Activated T-helper 9 cell treated with anti-CD3 and anti-CD28 coated beads, Interleukin-2, amount 50 U/mL, for 16 hours (primary cell): Measurements from ENCODE around the gene SHD.
"Not testable (repeated sequence)": the region's sequence is repeated elsewhere in the genome, so short reads cannot be mapped to it uniquely, and the experiment has no call there.

Source experiments
- DNase-seq: peaks from one replicate; pipeline ENCODE4 v3.0.0-alpha.2; 2020; ENCODE audit warnings: low read depth

SHD gene

GRCh38 chr19:4278419-4279266, at the start of gene SHD:
SHD (plus strand) TSS chr19:4279266; CDS start chr19:4280064, 798 bp downstream.
- no peak for DNase-seq

DNA sequence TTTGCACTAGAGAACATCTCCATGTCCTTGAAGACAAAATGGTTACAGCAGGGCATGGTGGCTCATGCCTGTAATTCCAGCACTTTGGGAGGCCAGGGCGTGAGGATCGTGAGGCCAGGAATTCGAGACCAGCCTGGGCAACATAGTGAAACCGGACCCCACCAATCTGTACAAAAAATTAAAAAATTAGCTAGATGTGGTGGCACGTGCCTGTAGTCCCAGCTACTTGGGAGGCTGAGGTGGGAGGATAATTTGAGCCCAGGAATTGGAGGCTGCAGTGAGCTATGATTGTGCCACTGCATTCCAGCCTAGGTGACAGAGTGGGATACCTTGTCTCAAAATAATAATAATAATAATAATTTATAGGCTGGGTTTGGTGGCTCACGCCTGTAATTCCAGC, 48.8 kb upstream of the SHD start:
- not testable (repeated sequence) for DNase-seq

- DNase-seq = not testable (repeated sequence)
Observed at GRCh38 chr19:4231521-4231920, 47.5 kb upstream of the SHD start.

DNA sequence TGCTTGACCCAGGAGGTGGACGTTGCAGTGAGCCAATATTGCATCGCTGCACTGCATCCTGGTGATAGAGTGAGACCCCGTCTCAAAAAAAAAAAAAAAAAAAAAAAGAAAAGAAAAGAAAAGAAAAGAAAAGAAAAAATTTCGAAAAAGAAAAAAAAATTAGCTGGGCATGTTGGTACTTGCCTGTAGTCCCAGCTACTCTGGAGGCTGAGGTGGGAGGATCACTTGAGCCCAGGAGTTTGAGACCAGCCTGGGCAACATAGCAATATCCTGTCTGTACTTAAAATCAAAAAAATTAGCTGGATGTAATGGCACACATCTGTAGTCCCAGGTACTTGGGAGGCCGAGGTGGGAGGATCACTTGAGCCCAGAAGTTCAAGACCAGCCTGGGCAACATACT, 46.9 kb upstream of the SHD start:
- not testable (repeated sequence) for DNase-seq

DNA sequence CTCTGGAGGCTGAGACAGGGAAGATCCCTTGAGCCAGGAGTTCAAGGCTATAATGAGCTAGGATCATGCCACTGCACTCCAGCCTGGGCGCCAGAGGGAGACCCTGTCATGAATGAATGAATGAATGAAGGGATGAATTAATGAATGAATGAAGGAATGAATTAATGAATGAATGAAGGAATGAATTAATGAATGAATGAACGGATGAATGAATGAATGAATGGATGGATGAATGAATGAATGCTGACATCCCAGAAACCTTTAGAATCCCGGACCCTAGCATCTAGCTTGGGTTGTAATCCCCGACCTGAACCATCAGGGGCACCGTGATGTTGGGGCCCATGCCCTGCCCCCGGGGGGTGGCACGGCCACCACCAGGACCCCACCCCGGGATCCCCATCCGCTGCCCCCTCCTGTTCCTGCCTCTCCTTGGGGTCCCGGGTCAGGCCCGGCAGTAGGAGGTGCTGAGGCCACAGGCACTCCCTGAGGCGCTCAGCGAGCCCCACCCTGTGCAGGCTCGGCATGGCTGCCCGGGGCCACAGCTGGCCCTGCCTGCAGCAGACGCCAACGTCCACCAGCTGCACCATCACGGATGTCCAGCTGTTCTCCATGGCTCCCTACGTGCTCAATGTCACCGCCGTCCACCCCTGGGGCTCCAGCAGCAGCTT, 46.3 kb upstream of the SHD start:
- DNase-seq = no peak

- DNase-seq = peak; percentile 55
Observed at GRCh38 chr19:4233282-4233853, 45.7 kb upstream of the SHD start.

DNA sequence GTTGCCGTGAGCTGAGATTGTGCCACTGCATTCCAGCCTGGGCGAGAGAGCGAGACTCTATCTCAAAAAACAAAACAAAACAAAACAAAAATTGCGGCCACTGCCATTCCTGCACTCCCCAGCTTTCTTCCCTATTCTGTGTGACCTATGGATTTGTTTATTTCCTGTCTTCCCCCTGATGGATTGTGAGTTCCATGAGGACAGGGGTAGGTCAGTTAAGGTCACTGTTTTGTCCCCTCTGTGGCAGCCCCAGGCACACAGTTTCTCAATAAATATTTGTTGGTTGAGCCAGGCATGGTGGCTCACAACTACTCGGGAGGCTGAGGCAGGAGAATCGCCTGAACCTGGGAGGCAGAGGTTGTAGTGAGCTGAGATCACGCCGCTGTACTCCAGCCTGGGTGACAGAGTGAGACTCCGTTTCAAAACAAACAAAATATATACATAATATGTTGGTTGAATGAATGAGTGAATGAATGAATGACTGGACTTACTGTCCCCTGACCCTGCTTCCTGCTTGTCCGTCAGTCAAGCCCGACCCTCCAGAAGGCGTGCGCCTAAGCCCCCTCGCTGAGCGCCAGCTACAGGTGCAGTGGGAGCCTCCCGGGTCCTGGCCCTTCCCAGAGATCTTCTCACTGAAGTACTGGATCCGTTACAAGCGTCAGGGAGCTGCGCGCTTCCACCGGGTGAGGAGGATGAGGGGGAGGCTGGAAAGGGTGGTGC, 44.8 kb upstream of the SHD start:
- DNase-seq = no peak

DNA sequence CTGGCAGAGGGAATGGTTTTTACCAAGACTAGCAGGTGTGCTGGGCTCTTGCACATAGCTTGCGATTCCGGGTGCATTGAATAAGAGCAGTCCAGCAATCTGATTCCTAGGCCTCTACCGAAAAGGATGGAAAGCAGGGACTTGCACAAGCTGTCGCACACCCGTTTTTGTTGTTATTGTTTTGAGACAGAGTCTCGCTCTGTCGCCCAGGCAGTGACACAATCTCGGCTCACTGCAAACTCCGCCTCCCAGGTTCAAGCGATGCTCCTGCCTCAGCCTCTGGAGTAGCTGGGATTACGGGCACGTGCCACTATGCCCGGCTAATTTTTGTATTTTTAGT, 44.2 kb upstream of the SHD start:
- no peak for DNase-seq

GRCh38 chr19:4237510-4237909, 41.6 kb upstream of the SHD start:
- DNase-seq = not testable (repeated sequence)

DNA sequence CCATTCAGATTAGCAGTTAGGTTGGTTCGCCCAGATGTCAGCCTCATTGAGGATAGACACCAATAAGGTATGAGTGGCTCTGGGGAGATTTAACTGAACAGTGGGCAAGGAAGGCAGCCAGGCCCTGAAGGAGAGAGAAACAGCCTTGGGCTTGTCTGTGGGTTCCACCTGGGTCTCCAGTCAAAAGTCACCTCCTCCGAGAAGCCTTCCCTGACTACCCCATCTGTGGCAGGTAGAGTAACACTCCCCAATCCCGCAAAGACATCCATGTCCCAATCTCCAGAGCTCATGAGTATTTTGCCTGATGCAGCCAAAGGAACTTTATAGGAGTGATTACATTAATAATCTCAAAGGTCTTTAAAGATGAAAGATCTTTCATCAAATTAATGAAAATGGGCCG, 40.2 kb upstream of the SHD start:
- no peak for DNase-seq

- DNase-seq = no peak
Observed at GRCh38 chr19:4241824-4242430, 37.1 kb upstream of the SHD start.

DNA sequence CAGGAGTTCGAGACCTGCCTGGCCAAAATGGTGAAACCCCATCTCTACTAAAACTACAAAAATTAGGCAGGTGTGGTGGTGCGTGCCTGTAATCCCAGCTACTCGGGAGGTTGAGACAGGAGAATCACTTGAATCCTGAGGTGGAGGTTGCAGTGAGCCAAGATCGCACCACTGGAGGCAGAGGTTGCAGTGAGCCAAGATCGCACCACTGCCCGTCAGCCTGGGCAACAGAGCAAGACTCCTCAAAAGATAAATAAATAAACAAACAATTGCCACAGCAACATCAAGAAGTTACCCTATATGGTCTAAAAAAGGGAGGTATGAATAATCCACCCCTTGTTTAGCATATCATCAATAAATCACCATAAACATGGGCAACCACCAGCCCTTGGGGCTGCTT, 33.1 kb upstream of the SHD start:
- DNase-seq = not testable (repeated sequence)

- DNase-seq = peak; percentile 96
Observed at GRCh38 chr19:4246767-4247593, 32.1 kb upstream of the SHD start, which contains the start of gene YJU2. YJU2 (plus strand) TSS chr19:4247080; CDS start chr19:4247147, 67 bp downstream.

- DNase-seq = no peak
Observed at GRCh38 chr19:4256563-4256962, 22.5 kb upstream of the SHD start.

DNA sequence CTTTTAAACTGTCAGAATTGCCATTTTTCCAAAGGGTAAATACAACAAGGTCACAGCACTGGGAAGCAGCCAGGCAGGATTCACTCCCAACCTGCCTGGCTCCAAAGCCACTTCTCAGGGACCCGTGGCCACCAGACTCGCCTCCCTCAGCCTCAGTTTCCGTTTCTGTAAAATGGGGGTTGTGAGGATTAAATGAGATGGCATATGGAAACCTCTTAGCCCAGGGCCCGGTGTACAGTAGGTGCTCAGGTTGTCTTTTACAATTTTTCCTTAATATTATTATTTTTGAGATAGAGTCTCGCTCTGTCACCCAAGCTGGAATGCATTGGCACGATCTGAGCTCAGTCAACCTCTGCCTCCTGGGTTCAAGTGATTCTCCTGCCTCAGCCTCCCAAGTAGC, 22.0 kb upstream of the SHD start:
- DNase-seq = no peak

DNA sequence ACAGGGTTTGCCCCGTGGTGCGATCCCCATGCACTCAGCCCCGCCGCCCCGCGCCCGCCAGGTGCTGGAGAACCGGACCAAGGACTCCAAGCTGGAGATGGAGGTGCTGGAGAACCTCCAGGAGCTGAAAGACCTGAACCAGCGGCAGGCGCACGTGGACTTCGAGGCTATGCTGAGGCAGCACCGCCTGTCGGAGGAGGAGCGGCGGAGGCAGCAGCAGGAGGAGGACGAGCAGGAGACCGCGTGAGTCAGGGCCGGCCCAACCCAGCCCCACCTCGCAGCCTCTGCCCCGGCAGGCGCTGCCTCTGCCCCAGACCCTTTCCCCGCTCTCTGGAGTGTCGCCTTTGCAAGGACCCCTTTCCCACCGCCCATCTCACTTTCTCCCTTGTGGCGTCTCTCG, 20.9 kb upstream of the SHD start:
- no peak for DNase-seq

- no peak for DNase-seq
Observed at GRCh38 chr19:4260613-4261191, 18.4 kb upstream of the SHD start.

DNA sequence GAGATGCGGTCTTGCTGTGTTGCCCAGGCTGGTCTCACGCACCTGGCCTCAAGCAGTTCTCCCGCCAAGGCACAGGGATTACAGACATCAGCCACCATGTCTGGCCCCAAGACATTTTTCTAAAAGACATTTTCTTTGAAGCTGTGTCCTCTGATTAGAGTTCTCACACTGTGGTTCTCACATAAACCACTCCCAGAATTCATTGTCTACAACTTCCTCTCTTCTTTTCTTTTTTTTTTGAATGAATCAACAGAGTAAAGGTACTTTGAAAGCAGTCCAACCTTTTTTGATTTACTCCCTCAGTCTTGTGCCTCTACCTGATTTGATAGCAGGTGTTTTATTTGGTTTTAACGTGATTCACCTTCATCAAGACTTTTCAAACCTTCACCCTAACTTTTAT, 14.3 kb upstream of the SHD start:
- DNase-seq = no peak

DNA sequence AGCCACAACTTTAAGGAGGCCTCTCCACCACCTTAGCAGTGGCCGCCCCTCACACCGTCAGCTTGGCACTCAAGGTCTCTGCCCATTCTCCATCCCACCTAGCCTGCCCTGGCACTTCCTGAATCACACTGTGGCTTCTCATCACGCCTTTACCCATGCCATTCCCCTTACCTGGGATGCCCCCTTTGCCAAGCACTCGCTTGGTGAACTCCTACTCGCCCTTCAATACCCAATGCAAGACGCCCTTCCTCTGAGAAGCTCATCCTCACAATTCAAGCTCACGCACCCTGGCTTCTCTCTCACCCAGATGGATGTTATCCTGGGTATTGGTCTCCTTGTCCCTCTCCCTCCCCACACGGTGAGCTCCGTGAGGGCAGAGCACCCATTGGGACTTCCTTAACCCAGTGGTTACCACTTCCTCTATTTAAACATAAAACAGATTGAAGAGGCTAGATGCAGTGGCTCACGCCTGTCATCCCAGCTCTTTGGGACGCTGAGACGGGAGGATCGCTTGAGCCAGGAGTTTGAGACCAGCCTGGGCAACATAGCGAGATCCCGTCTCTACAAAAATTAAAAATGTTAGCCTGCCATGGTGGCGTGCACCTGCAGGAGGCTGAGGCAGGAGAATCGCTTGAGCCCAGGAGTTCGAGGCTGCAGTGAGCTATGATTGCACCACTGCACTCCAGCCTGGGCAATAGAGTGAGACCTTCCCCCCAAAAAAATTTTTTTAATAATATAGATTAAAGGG, 12.6 kb upstream of the SHD start:
- no peak for DNase-seq
